Dendritic cell treated with granulocyte-macrophage colony-stimulating factor and Interleukin-4, amounts not matched to agents 40 ng/mL and 50 ng/mL, for 4 days (primary cell): ENCODE measurements around the gene SLC16A12.
"Not testable (repeated sequence)": the region's sequence is repeated elsewhere in the genome, so short reads cannot be mapped to it uniquely, and the experiment has no call there.

Source experiments
- H3K27ac Mint-ChIP-seq: one replicate; pipeline ENCODE4 v1.8.0; 2022; ENCODE audit warnings: mild to moderate bottlenecking, mixed read lengths
- H3K27me3 Mint-ChIP-seq: one replicate; pipeline ENCODE4 v1.8.0; 2022; ENCODE audit warnings: mild to moderate bottlenecking, mixed read lengths
- H3K36me3 Mint-ChIP-seq: one replicate; pipeline ENCODE4 v1.8.0; 2022; ENCODE audit warnings: low read depth, mixed read lengths
- H3K4me1 Mint-ChIP-seq: one replicate; pipeline ENCODE4 v1.8.0; 2022; ENCODE audit warnings: low read depth, mixed read lengths
- H3K4me3 Mint-ChIP-seq: one replicate; pipeline ENCODE4 v1.8.0; 2022; ENCODE audit warnings: mild to moderate bottlenecking, moderate library complexity, mixed read lengths
- H3K9me3 Mint-ChIP-seq: one replicate; pipeline ENCODE4 v1.8.0; 2022; ENCODE audit warnings: mixed read lengths
- intact Hi-C: fragments of 100-400 bp; cut with micrococcal nuclease; formaldehyde crosslinking; loops from one replicate; pipeline ENCODE4 v1.15.0; 2022

The SLC16A12 gene

DNA sequence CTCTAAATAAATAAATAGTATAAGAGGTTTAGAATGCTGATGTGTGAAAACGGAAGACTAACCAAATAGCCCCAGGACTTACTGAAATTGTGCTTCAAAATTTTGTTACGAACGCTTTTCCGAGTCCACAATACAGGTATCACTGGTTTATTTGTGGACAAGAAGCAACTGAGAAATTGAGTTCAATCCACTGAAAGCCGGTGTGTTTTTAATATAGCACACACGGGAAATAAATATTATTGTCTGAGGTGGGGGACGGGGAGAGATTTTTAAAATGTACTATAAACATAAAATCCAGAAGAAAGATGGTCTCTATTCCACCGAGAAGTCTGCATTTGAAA is 598 bp downstream of the SLC16A12 start:
- intact Hi-C loops: no loop called here
- no peaks in the 10 kb centered on the region for H3K9me3 Mint-ChIP-seq
- H3K36me3 Mint-ChIP-seq: no peaks in the 10 kb centered on the region
- no peaks in the 10 kb centered on the region for H3K4me1 Mint-ChIP-seq
- no peak overlapping the region for H3K4me3 Mint-ChIP-seq
- peaks cover 70% of the 10 kb centered on the region for H3K27me3 Mint-ChIP-seq
- no peak overlapping the region for H3K27ac Mint-ChIP-seq

- H3K36me3 Mint-ChIP-seq: no peaks in the 10 kb centered on the region
- no peak overlapping the region for H3K4me3 Mint-ChIP-seq
- H3K4me1 Mint-ChIP-seq: no peaks in the 10 kb centered on the region
- intact Hi-C loops: no loop called here
- H3K9me3 Mint-ChIP-seq: no peaks in the 10 kb centered on the region
- H3K27ac Mint-ChIP-seq: no peak overlapping the region
- H3K27me3 Mint-ChIP-seq: peaks cover 63% of the 10 kb centered on the region
Observed at GRCh38 chr10:89532476-89532875, 2.9 kb downstream of the SLC16A12 start.

- Mint-ChIP-seq H3K9me3 (no peaks in the 10 kb centered on the region), H3K36me3 (no peaks in the 10 kb centered on the region), H3K4me3 (no peak overlapping the region), H3K27ac (no peak overlapping the region), H3K27me3 (peaks cover 52% of the 10 kb centered on the region), H3K4me1 (no peaks in the 10 kb centered on the region)
- intact Hi-C loops: no loop called here
Observed at GRCh38 chr10:89531359-89531758, 4.0 kb downstream of the SLC16A12 start.

DNA sequence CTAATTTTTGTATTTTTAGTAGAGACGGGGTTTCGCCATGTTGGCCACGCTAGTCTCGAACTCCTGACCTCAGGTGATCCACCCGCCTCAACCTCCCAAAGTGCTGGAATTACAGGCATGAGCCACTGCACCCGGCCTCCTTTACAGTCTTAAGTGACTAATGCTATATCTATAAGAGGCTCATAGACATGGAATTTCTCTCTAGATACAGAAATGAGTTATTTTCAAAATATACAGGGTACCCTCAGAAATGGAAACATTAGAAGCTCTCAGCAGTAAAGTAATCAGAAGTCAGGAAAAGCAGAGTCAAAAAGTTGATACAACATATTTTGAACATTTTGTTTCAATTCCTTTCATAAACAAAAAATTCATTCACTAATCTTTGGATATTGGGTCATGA is 5.7 kb downstream of the SLC16A12 start:
- H3K27ac Mint-ChIP-seq, intact Hi-C loops, H3K4me1 Mint-ChIP-seq, H3K36me3 Mint-ChIP-seq, H3K4me3 Mint-ChIP-seq, H3K9me3 Mint-ChIP-seq: not testable (repeated sequence)
- H3K27me3 Mint-ChIP-seq: peaks cover 39% of the 10 kb centered on the region

- intact Hi-C loops: no loop called here
- no peaks in the 10 kb centered on the region for H3K9me3 Mint-ChIP-seq
- H3K27me3 Mint-ChIP-seq: peaks cover 13% of the 10 kb centered on the region
- H3K27ac Mint-ChIP-seq: no peak overlapping the region
- H3K4me3 Mint-ChIP-seq: no peak overlapping the region
- no peaks in the 10 kb centered on the region for H3K36me3 Mint-ChIP-seq
- no peaks in the 10 kb centered on the region for H3K4me1 Mint-ChIP-seq
Observed at GRCh38 chr10:89526358-89526757, 9.0 kb downstream of the SLC16A12 start.

DNA sequence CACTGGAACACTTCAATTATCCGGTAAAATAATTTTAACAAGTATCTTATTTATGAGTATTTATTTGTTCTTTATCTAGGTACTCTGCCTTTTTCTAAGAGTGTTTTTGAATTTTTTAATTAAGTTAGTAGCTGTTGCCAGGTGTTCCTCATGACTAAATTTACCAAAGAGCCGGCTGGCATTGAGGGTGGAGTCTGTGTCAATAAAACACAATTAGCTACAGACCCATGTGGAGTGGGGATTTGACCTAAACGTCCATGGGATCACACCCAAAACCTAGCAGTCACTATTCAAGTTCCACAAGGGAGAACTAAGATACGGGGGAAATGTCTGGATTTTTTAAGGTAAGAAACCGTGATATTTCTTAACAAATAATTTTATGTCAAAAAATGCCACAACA is 9.8 kb downstream of the SLC16A12 start:
- no peaks in the 10 kb centered on the region for H3K9me3 Mint-ChIP-seq
- no peaks in the 10 kb centered on the region for H3K36me3 Mint-ChIP-seq
- H3K4me1 Mint-ChIP-seq: no peaks in the 10 kb centered on the region
- H3K27ac Mint-ChIP-seq: no peak overlapping the region
- H3K27me3 Mint-ChIP-seq: peaks cover 11% of the 10 kb centered on the region
- intact Hi-C loops: no loop called here
- no peak overlapping the region for H3K4me3 Mint-ChIP-seq

GRCh38 chr10:89524279-89524678 is 11.1 kb downstream of the SLC16A12 start:
- Mint-ChIP-seq H3K27me3 (peaks cover 2% of the 10 kb centered on the region), H3K27ac (no peak overlapping the region), H3K9me3 (no peaks in the 10 kb centered on the region), H3K4me3 (no peak overlapping the region), H3K36me3 (no peaks in the 10 kb centered on the region), H3K4me1 (no peaks in the 10 kb centered on the region)
- intact Hi-C loops: no loop called here

- intact Hi-C loops: no loop called here
- no peak overlapping the region for H3K27ac Mint-ChIP-seq
- H3K36me3 Mint-ChIP-seq: no peaks in the 10 kb centered on the region
- H3K4me1 Mint-ChIP-seq: no peaks in the 10 kb centered on the region
- H3K4me3 Mint-ChIP-seq: no peak overlapping the region
- H3K9me3 Mint-ChIP-seq: no peaks in the 10 kb centered on the region
- H3K27me3 Mint-ChIP-seq: no peaks in the 10 kb centered on the region
Observed at GRCh38 chr10:89523274-89523673, 12.1 kb downstream of the SLC16A12 start.

DNA sequence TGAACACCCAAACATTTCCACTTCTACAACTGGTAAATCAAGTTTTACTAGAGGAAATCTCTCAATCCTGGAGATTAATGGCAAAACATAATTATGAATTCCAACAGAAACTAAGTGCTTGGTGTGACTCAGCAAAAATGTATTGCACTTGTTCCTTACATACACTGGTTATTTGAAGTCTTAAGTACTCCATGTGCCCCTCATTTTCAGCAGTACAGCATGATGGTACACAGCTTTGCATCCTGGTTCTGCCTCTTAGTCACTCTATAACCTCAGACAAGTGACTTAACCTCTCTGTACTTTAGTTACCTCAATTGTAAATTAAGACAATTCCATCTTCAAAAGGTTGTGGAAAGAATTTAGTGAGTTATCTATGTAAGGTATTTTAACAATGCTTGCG is 12.9 kb downstream of the SLC16A12 start:
- H3K4me1 Mint-ChIP-seq: no peaks in the 10 kb centered on the region
- H3K27ac Mint-ChIP-seq: no peak overlapping the region
- no peaks in the 10 kb centered on the region for H3K27me3 Mint-ChIP-seq
- no peak overlapping the region for H3K4me3 Mint-ChIP-seq
- H3K36me3 Mint-ChIP-seq: no peaks in the 10 kb centered on the region
- intact Hi-C loops: no loop called here
- no peaks in the 10 kb centered on the region for H3K9me3 Mint-ChIP-seq

DNA sequence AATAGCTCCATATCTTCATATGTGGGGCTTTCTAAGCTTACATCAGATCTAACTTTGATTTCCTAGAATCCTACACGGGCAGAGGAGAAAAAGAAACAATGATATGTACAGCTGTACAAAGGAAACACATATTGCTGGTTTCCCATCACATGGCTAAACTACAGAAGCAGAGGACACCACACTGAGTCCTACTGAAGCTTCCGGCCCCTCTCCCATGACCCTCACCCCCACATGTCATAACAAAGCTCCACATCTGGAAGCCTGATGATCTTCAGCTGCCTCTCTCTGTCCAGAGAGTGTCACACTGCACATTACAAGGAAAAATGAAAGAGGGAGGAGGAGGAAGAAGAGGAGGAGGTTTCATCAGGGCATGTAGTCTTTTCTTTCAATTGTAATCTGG is 14.0 kb downstream of the SLC16A12 start:
- intact Hi-C loops: no loop called here
- Mint-ChIP-seq H3K4me1 (no peaks in the 10 kb centered on the region), H3K9me3 (no peaks in the 10 kb centered on the region), H3K4me3 (no peak overlapping the region), H3K27me3 (no peaks in the 10 kb centered on the region), H3K27ac (no peak overlapping the region), H3K36me3 (no peaks in the 10 kb centered on the region)

- intact Hi-C loops: no loop called here
- Mint-ChIP-seq H3K4me1 (no peaks in the 10 kb centered on the region), H3K27ac (no peak overlapping the region), H3K4me3 (no peak overlapping the region), H3K36me3 (no peaks in the 10 kb centered on the region), H3K9me3 (no peaks in the 10 kb centered on the region), H3K27me3 (no peaks in the 10 kb centered on the region)
Observed at GRCh38 chr10:89520706-89521105, 14.7 kb downstream of the SLC16A12 start.

DNA sequence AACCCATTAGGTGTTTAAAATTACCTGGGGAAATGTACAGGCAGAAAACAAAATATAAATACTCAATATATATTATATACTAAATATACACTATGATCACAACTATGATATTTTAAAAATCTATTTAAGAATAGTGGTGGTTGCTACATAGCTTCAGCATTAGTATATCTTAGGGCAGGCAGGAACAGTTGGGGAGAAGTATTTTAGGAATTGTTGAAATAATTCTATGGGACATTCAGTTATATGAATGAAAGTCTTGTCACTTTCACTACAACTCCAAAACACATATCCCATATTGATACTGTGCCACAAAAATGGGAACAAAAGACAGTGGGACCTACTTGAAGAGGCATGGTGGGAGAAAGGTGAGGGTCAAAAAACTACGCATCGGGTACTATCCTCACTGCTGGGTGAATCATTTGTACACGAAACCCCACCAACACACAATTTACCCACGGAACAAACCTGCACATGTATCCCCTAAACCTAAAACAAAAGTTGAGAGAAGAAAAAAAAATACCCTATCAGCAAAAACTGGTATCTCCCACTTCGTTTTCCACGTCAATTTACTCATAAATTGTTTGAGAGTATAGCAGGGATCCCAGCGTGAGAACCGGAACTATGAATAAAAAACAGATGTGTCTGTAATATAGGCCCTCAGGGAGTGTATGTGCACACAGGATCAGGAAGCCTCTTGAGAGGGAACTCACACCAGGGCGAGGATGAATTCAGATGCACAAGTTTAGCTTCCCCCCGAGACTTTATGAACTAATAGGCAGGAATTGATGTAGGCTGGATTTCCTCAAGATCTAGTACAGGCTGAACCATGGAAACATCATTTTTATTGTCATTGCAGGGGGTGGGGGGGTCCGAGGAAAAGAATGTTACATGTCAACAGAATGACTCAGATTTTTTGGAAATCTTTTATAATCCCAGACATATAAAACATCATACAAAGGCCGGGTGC is 16.2 kb downstream of the SLC16A12 start:
- intact Hi-C loops: no loop called here
- Mint-ChIP-seq H3K27me3 (no peaks in the 10 kb centered on the region), H3K27ac (no peak overlapping the region)

DNA sequence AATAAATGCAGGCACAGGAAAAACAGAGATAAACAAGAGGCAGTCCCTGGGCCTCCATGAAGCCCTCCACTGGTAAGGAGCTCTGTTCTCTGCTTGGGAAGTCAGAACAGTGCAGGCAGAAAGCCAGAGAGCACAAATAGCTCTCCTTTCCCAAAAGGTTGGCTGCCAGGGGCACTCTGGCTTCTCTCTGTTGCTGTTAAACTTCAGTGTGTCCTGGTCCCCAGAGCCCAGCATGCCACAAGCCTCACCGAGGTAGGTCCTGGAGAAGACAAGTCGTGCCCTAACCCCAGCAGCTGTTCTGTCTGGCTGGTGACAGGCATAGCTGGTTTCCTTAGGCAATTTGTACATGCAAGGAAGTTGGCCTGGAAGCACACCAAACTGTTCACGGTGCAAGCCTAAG is 17.3 kb downstream of the SLC16A12 start:
- Mint-ChIP-seq H3K9me3 (no peaks in the 10 kb centered on the region), H3K36me3 (no peaks in the 10 kb centered on the region), H3K27me3 (peaks cover 1% of the 10 kb centered on the region), H3K27ac (no peak overlapping the region), H3K4me1 (no peaks in the 10 kb centered on the region), H3K4me3 (no peak overlapping the region)
- intact Hi-C loops: no loop called here

More for the DNA sequence above, 16.2 kb downstream of the SLC16A12 start:
- no peaks in the 10 kb centered on the region for H3K9me3 Mint-ChIP-seq
- no peak overlapping the region for H3K4me3 Mint-ChIP-seq
- H3K4me1 Mint-ChIP-seq: no peaks in the 10 kb centered on the region
- H3K36me3 Mint-ChIP-seq: no peaks in the 10 kb centered on the region

DNA sequence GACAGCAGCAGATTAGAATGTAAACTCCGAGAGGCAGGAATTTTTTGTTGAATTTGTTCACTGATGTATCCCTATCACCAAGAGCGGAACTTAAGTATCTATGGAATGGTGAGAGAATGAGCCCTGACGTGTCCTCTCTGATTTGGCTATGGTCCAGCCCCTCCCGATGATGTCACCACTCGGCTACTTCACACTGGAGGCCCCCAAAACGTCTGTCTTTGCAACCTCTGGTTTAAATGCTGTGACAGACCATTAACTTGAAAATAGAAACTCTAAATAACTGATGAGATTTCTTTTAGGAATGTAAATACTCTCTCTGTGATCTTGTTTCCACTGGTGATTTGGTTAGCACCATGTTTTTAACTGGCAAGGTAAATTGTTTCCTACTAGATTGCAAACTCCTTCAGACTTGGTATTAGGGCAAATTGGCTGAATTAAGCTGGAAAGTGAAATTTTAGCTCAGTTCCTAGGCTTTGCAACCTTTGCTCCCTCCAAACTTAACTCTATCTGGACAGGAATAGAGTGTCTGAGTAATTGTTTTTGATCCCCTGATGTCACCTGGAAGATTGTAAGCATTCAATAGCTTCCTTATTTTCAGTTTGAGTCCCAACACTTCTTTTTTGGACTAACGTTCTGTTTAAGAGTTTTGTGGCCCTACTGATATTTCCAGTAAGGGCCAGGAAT is 19.1 kb downstream of the SLC16A12 start:
- Mint-ChIP-seq H3K27ac (no peak overlapping the region), H3K4me3 (no peak overlapping the region), H3K36me3 (no peaks in the 10 kb centered on the region), H3K4me1 (no peaks in the 10 kb centered on the region), H3K27me3 (peaks cover 1% of the 10 kb centered on the region), H3K9me3 (no peaks in the 10 kb centered on the region)
- intact Hi-C loops: no loop called here
